GM10266 (cell line): ENCODE results near the gene FA2H.

Experiments
- DNase-seq: peaks from one replicate; pipeline ENCODE4 v3.0.0; 2012; ENCODE audit errors: extremely low spot score
- CTCF ChIP-seq: IDR thresholded peaks from 2 replicates; pipeline ENCODE4 v1.5.1; 2012; ENCODE audit warnings: mild to moderate bottlenecking, low read depth; ENCODE audit not compliant: control insufficient read depth, insufficient read depth; ENCODE audit errors: missing control alignments

The FA2H gene

GRCh38 chr16:74718741-74719610, 55.6 kb downstream of the FA2H start:
- no peak for DNase-seq
- no peak for TF ChIP-seq CTCF

- TF ChIP-seq CTCF = no peak
Measured at GRCh38 chr16:74718140-74718539, 56.5 kb downstream of the FA2H start.

GRCh38 chr16:74717367-74717766, 57.3 kb downstream of the FA2H start:
- no peak for TF ChIP-seq CTCF
- no peak for DNase-seq

More at GRCh38 chr16:74718140-74718539, 56.5 kb downstream of the FA2H start:
- no peak for DNase-seq

GRCh38 chr16:74716355-74716754, 58.3 kb downstream of the FA2H start:
- TF ChIP-seq CTCF = no peak
- DNase-seq = no peak

GRCh38 chr16:74713876-74714275, 60.7 kb downstream of the FA2H start:
- no peak for DNase-seq
- no peak for TF ChIP-seq CTCF

GRCh38 chr16:74713325-74713724, 61.3 kb downstream of the FA2H start:
- TF ChIP-seq CTCF = no peak
- no peak for DNase-seq

GRCh38 chr16:74711938-74712337, 62.7 kb downstream of the FA2H start:
- no peak for TF ChIP-seq CTCF
- DNase-seq = no peak
